AML-193 (cell line): ENCODE data around the gene DAO.

Experiments
- DNase-seq, 2 experiments: peaks; one replicate each; lab custom pipeline; 2025; lab: John Stamatoyannopoulos, UW

The DAO gene

DNA sequence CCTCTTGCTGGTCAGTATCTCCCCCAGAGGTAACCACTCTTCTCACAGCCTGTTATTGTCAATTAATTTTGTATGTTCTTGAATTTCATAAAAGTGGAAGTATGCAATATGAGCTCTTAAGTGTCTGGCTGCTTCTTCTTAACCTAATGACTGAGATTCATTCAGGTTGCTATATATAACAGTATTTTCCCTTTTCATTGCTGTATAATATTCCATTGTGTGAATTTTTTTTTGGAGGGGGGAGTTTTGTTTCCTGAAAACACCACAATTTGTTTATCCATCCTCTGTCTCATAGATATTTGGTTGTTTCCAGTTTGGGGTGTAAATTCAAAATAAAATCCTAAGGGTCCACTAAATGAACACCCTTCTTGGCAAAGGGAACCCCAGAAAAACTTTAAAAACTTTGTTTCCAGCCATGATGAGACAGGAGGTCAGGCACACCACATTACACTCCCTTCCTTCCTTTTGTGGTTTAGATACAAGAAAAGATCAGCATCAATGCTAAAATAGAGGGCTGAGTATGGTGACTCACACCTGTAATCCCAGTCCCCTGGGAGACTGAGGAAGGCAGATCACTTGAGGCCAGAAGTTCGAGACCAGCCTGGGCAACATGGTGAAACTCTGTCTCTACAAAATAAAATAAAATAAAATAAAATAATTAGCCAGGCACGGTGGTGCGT, 4.1 kb upstream of the DAO start:
- no peak for DNase-seq

DNA sequence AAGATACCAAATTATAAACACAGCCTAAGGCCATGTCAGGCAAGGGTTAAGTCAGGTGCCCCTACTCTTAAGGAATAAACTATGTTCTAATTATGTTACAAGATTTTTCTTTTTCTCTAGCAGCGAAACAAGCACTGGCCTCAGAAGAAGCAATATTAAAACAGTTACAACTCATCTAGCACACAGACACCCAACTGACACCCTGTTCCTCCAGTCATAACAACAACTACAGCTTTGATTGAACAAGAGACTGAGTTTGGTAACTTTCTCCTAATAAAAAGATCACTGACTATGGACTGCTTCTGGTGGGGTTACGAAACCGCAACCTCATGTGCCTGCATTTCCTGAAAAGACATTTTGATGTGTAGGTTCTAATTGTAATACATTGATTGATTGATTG, 3.3 kb upstream of the DAO start:
- DNase-seq, result no peak

DNA sequence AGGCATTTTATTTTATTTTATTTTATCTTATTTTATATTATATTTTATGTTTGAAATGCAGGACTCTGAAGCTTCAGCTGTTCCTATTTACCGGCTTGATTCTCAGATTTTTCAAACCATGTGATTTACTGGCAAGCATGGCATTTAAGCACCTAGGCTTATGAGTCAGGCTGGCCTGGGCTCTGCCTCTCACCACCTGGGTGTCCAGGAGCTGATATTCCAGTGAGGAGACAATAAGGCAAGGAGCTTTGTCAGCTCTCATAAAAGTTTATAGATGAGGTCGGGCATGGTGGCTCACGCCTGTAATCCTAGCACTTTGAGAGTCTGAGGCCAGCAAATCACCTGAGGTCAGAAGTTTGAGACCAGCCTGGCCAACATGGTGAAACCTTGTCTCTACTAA, 2.1 kb downstream of the DAO start:
- DNase-seq, result no peak

DNA sequence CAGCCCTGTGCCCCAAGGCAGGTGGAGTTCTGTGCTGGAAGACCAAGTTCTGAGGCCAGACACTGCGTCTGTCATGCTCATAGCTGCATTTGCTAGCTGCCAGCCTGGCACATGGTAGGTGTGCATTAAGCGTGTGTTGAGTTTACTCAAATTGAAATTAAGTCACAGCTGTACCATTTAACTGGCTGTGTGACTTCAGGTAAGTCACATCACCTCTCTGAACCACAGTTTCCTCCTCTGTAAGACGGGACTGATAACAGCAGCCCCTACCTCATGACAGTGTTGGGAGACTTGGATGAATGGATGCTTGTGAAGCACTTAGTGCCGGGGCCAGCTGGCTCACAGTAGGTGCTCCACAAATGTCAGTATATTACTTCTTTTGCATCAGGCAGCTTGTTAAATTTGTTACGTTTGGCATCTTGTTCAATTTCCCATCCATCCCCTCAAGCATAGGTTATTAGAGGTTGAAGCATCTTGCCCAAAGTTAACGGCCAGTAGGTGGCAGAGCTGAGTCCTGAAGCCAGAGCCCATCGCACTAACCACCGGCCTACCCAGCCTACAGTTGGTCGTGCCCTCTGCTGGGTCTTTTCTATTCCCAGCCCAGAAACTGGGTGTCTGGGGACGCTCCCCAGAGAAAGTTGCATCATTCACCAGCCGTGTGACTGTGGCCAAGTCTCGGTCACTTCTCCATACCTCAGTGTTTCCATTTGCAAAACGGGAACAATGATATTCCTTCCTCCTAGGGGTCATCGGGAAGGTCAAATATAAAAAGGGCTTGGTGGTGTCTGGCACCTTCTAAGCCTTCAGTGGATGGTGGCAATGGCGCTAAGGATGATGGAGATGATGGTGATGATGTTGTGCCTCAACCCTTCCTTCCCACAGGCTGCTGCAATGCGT, 4.5 kb downstream of the DAO start:
- peak; percentile 46 to 50 for DNase-seq

DNA sequence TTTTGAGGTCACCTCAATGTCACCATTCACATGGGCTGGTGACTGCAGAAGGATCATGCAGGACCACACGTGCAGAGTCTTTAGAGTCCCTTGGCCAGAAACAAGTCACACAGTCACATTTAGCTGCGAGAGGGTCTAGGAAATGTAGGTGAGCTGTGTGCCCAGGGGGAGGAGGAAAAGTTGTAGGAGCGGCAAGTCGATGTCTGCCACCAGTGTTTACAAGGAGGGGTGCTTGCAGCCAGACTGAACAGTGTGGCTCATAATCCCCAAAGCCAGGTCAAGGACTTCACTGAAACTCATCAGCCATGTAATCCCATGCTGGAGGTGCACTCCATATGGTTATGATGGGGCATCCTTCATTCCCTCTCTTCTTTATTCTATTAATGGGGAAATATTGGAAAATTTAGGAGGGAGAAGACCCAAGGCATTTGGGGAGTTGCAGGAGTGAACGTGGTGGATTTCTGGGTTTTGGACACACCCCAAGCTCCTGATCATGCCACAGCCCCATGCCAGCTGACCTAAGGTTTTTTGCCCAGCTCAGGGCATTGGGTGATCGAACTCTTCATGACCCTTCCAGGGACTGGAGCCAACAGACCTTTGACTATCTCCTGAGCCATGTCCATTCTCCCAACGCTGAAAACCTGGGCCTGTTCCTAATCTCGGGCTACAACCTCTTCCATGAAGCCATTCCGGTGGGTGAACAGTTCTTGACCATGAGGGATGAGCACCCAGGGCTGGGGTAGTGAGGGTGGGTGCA, 7.2 kb downstream of the DAO start:
- no peak for DNase-seq

DNA sequence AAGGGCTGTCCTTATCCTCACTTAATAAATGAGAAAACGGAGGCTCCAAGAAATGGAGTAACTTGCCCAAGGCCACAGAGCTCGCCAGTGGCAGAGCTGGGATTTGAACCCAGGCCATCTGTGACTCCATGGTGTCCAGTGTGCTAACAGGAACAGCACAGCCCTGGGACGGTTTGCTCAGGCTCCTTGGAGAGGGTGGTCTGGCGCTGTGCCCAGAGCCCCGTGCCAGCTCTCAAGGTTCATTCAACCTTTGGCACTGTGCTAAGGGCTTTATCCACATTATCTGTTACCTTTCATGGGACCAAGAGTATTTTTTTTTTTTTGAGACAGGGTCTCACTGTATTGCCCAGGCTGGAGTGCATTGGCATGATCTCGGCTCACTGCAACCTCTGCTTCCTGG, 8.1 kb downstream of the DAO start:
- DNase-seq, result no peak

DNA sequence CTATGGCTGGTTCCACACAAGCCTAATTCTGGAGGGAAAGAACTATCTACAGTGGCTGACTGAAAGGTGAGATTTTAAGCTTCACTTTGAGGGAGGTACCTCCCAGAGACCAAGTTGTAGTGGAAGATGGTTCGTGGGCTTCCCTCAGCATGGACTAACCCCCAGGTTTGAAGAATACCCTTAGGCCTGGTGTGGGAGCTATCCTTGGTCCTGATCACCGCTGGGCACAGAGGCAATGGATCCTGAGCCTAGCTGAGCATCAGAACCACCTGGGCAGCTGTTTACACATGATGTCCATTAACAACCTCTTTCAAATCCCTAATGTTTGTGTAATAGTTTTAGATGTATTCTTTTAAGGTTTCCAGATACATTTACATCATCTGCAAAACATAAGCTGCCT, 10.3 kb downstream of the DAO start:
- no peak for DNase-seq

DNA sequence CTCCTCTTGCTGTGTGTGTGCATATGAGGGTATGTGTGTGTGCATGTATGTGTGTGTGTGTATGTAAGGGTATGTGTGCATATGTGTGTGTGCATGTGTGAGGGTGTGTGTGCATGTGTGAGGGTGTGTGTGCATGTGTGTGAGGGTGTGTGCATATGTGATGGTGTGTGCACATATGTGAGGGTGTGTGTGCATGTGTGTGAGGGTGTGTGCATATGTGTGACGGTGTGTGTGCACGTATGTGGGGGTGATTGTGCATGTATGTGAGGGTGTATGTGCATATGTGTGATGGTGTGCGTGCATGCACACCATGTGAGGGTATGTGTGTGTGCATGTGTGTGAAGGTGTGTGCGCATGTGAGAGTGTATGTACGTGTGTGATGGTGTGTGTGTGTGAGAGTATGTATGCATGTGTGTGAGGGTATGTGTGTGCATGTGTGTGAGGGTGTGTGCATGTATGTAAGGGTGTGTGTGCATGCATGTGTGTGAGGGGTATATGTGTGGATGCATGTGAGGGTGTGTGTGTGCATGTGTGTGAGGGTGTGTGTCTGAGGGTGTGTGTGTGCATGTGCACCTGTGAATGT, 15.4 kb downstream of the DAO start:
- no peak for DNase-seq

DNA sequence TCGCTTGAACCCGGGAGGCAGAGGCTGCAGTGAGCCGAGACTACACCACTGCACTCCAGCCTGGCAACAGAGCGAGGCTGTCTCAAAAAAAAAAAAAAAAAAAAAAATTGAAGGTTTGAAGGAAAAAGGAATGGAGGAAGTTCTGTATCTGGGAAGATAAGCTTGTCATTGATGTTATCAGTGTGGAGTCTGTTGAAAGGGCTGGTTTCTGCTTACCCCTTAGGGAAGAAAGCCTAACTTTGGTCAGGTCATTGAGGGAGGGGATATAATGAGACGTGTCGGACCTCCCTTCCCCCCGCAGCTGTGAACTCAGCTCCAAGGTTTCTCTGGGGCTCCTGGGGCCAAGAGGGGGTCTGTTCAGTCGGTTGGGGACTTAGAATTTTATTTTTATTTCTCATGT, 16.4 kb downstream of the DAO start:
- no peak for DNase-seq

DNA sequence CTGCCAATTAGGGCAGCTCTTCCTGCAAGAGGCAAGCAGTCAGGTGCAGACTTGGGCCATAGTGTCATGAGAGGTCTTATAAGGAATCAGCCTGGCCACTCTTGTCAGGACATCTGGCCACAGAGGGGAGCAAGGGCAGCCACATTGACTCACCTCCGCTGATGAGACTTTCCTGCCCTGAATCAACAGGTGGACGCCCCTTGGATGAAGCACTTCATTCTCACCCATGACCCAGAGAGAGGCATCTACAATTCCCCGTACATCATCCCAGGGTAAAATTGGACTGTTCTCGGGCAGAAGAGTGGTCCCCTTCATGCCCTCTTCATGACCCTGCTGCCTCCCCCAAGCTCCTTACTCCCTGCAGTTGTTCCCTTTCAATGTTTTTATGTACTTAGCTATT, 16.9 kb downstream of the DAO start:
- DNase-seq, result no peak

DNA sequence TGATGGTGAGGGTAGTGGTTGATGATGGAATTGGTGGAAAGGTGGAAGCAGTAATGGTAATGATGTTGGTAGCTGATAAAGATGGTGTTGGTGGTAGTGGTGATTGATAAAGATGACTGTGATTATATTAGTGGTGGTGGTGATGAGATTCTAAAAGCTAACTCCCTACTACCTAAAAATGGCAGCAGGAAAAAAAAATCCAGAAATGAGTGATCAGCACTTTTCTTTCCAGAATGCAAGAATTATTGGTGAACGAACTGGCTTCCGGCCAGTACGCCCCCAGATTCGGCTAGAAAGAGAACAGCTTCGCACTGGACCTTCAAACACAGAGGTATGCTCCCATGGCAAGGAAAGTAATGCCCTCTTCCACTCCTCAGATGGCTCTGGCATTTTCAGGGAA, 19.3 kb downstream of the DAO start:
- DNase-seq, result no peak

DNA sequence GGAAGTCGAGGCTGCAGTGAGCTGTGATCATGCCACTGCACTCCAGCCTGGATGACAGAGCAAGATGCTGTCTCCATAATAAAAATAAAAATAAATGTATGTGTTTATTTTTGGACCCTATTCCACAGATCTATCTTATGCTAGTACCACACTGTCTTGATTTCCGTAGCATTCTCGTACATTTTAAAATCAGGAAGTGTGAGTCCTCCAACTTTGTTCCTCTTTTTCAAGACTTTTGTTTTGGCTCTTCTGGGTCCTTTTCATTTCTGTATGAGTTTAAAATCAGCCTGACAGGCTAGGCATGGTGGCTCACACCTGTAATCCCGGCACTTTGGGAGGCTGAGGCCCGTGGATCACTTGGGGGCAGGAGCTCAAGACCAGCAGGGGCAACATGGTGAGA, 25.8 kb downstream of the DAO start:
- DNase-seq, result peak; percentile 47 to 61

DNA sequence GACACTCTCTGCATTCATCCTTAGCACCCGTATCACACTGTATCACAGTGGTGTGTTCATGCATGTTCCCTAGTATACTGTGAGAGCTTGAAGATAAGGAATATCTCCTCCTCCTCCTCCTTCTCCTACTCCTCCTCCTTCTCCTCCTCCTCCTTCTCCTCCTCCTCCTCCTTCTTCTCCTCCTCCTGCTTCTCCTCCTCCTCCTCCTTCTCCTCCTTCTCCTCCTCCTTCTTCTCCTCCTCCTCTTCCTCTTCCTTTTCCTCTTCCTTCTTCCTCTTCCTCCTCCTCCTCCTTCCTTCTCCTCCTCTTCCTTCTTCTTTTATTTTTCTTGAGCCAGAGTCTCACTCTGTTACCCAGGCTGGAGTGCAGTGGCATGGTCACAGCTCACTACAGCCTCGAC, 27.1 kb downstream of the DAO start:
- DNase-seq, result no peak

DNA sequence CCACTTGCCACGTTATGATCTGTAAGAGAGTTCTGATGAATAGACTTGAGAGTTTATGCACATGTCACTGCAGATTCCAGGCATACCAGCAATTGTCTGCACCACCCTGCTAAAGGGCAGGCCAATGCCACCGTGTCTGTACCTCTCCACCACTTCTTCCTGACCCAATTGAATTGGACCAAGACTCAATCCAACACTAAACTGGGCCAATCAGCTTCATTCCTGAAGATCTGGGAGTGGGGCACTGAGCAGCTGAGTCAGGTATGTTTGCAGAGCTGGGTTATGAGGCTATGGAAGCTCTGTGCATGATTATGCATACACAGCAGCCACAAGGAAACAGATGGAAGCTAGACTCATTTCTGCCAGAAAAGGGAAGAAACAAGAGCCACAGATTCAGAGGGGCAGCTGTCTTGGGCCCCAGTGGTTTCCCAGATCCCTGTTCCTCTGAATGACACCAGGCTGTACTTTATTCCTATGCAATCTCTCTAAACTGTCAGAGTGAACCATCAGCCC, 28.0 kb downstream of the DAO start:
- DNase-seq, result no peak

DNA sequence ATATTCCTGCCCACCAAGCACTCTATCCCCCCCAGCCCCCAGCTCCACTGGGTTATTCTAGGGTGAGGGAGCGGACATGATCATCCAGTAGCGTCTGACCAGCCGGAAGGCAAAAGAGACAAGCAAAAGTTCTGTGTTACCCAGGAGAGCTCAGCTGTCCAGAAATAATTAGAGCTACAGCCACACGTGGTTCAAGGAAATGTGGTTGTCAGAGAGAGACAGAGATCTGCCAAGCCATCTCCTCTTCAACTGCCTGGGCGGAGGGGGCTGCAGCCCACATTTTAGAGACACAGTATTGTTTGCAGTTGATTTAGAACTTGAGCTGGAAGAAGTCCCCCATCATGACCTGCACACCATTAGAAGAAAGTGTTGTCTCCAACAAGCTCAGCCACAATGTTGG, 30.4 kb downstream of the DAO start:
- DNase-seq, result no peak

DNA sequence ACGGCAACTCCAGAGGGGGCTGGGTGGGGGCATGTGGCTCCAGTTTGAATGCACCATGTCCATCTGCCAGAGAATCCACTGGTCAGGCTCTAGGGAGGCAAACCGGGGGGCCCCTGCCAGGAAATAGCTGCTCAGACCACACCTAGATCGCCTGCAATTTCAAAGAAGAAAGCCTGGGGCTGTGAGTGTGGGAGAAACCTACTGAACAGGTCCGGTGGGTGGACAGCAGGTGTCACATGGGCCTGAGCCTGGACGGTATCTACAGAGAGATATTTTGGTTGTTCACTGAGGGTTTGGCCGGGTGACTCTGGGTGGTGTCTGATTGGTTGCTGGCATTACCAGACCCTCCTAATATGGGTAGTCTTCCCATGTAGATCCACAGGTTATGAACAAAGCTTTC, 32.0 kb downstream of the DAO start:
- DNase-seq, result no peak

DNA sequence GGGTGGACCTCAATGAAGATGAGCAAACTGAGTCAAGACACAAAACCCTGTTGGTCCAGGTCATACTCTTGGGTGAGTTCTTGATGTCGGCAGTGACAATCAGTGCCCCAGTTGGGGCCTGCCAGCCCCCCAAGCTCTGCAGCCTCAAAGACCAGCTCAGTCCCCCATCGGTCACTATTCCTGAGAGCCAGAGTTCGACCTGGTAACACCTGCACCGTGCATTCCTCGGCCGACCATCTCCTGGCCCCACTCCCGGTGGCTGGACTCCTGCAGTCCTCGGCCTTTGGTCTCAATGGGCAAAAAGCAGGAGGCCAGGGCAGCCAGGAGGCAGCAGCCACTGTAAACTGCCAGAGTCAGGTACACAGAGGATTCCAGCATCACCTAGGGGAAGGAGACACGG, 32.5 kb downstream of the DAO start:
- DNase-seq, result no peak

DNA sequence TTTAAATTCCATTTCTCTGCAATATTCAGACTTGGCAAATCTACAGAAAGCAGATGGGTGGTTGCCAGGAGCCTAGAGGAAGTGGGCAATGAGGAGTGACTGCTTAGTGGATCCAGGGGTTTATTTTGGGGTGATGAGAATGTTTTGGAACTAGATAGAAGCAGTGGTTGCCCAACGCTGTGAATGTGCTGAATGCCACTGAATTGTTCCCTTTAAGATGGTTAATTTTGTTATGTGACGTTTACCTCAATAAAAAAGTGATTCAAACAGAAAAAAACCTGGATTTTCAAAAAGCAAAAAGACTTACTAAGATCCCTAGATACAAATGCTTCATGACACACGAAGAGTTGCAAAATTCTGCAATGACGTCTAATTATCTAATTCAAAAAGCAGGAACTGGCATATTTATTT, 34.2 kb downstream of the DAO start:
- DNase-seq, result no peak

DNA sequence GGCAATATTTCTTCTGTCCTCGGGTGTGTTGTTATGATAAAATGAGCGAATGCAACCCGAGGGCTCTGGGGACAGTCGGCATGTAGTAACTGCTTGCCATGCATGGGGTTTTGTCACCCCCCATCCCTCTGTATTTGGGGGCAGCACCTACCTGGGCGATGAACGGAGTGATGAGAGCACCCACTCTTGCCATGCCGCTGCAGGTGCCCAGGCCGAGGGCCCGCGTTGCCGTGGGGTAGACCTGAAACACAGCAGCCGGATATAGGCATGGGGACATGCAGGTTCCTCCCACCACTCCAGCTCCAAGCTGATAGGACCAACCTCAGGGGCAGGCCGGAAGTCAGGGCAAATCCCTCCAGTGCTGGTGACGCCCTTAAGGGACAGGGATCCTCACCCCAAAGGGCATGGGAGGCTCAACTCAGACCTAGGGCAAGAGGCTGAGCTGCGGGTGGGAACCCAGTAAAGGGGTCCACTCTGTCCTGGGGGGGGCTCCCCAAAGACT, 35.8 kb downstream of the DAO start:
- DNase-seq, result no peak

DNA sequence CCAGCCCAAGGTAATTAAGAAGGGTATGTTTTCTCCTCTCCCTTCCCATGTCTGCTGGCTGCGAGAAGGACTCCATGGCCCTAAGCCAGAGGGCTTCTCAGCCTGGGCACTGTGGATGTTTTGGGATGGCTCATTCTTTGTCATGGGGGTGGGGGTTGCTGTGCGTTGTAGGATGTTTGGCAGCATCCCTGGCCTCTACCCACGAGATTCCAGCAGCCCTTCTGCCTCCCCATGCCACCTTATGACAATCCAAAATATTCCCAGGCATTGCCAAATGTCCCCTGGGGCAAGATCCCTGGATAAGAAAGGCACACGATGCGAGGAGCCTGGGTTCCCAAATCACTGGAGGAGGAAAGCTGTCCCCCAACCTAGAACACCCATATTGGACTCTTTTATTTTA, 36.4 kb downstream of the DAO start:
- no peak for DNase-seq

DNA sequence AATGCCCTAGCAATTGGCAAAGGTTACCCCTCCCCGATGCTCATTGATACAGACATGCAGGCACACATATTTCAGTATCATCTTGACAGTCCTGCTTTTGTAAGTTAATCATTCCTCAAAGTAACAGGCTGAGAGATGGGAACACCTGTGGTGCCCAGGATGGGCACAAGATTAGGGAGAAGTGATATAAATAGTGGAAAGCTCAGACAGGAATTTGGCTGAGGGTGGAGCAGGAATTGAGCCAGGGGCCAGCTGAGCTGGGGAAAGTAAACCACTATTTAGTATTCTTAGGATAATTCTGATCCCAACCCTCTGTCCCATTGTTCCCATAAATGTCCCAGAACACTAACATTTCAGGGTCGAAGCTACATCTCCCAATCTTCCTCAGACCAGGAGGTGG, 38.3 kb downstream of the DAO start:
- DNase-seq, result no peak

DNA sequence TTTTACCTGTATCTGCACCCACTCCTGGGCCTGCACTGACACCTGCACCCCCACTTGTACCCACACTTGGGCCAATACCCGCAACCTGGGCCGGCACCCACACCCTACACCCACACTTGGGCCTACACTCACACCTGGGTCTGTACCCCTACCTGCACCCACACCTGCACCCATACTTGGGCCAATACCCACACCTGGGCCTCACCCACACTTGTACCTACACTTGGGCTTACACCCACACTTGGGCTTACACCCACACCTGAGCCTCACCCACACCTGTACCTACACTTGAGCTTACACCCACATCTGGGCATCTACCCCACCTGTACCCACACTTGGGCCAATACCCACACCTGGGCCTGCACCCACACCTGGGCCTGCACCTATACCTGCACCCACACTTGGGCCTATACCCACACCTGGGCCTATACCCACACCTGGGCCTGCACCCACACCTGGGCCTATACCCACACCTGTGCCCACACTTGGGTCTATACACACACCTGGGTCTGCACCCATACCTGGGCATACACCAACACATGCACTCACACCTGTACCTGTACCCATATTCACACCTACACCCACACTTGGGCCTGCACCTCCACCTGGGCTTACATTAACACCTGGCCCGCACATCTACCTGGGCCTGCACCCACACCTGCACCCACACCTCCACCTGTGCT, 39.2 kb downstream of the DAO start:
- no peak for DNase-seq
